GM12878 (cell line): ENCODE measurements around the gene UBLCP1.

ENCODE experiments used
- CTCF ChIP-seq, 3 experiments: IDR thresholded peaks in 2 of 3; conservative IDR thresholded peaks in 1 of 3; 2 replicates each; pipeline ENCODE4 v1.5.1; 2011; ENCODE audit warnings: low read depth in 3 of 3, low read length in 3 of 3, mild to moderate bottlenecking in 3 of 3, control low read depth in 2 of 3, moderate library complexity in 2 of 3, inconsistent platforms in 1 of 3, mixed read lengths in 1 of 3; ENCODE audit not compliant: control insufficient read depth in 2 of 3, insufficient read depth in 1 of 3; ENCODE audit errors: extremely low read depth in 1 of 3
- EGR1 ChIP-seq, 2 experiments: IDR thresholded peaks; 1 replicate in 1 of 2; 2 replicates in 1 of 2; pipeline ENCODE4 v1.6.1; 2011 to 2012; ENCODE audit warnings: low read depth in 2 of 2, low read length in 2 of 2, borderline replicate concordance in 1 of 2, mild to moderate bottlenecking in 1 of 2, moderate library complexity in 1 of 2
- NFXL1 ChIP-seq: fragments of 450-650 bp; IDR thresholded peaks from 2 replicates; pipeline ENCODE4 v1.6.1; 2017; ENCODE audit warnings: antibody characterized with exemption, mild to moderate bottlenecking, borderline replicate concordance
- POLR2A ChIP-seq: IDR thresholded peaks from 2 replicates; pipeline ENCODE4 v1.6.1; 2011; ENCODE audit warnings: low read depth, mild to moderate bottlenecking, low read length
- REST ChIP-seq: IDR thresholded peaks from 2 replicates; pipeline ENCODE4 v1.6.1; 2012; ENCODE audit warnings: mild to moderate bottlenecking, low read depth, low read length
- RFX5 ChIP-seq: IDR thresholded peaks from 2 replicates; pipeline ENCODE4 v1.6.1; 2011; ENCODE audit warnings: low read depth, low read length, improper control_type of control experiment
- SMAD5 ChIP-seq: IDR thresholded peaks from 2 replicates; pipeline ENCODE4 v1.6.1; 2016; ENCODE audit warnings: antibody characterized with exemption, low read depth
- STAT3 ChIP-seq: IDR thresholded peaks from 2 replicates; pipeline ENCODE4 v1.6.1; 2011; ENCODE audit warnings: low read depth, low read length, improper control_type of control experiment
- ZNF274 ChIP-seq: IDR thresholded peaks from one replicate; pipeline ENCODE4 v1.8.0; 2011; ENCODE audit not compliant: insufficient read length, insufficient read depth
- TF ChIP-seq, protein P1 (sequence below): IDR thresholded peaks from 2 replicates; pipeline ENCODE4 v1.6.1; 2012; ENCODE audit warnings: low read length, inconsistent platforms

DNA sequence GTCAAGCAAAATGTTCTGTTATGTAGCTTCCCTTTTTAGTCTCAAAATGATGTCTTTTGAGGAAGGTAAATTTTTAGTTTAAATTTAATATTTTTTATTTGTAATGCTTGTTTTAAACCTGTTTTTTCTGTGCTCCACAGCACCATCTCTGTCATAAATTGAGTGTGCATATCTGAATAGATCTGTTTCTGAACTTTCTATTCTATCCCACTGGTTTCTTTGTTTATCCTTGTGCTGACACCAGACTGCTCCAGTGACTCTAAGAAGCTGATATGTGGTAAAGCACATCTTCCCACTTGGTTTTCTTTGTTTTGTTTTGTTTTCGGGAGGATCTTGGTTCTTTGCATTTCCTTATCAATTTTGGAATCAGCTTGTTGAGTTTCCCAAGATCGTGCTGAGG, 46.6 kb upstream of the UBLCP1 start:
- TF ChIP-seq SMAD5 (no peak), POLR2A (no peak), RFX5 (no peak), NFXL1 (no peak), ZNF274 (no peak), CTCF (IDR thresholded peaks at IDR 0.05 in 2 of 3, conservative IDR thresholded peaks at IDR 0.05 in 1 of 3; ENCODE audit: control insufficient read depth in 2 of 3, extremely low read depth in 1 of 3, insufficient read depth in 1 of 3, low read depth in 3 of 3, low read length in 3 of 3) (no peak), EGR1 (IDR thresholded peaks at IDR 0.05; ENCODE audit: borderline replicate concordance in 1 of 2, low read depth in 2 of 2, low read length in 2 of 2) (no peak), REST (no peak), STAT3 (no peak)
- TF ChIP-seq, protein P1, sequence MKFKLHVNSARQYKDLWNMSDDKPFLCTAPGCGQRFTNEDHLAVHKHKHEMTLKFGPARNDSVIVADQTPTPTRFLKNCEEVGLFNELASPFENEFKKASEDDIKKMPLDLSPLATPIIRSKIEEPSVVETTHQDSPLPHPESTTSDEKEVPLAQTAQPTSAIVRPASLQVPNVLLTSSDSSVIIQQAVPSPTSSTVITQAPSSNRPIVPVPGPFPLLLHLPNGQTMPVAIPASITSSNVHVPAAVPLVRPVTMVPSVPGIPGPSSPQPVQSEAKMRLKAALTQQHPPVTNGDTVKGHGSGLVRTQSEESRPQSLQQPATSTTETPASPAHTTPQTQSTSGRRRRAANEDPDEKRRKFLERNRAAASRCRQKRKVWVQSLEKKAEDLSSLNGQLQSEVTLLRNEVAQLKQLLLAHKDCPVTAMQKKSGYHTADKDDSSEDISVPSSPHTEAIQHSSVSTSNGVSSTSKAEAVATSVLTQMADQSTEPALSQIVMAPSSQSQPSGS = no peak
